HepG2 (cell line): ENCODE measurements around the gene GARIN5A. TPM values are rescaled to one million over a fixed set of nuclear protein-coding genes. Genes with fewer than 3 reads are reported as not detected.

ENCODE experiments used
- ATAC-seq: fragments of 200-7000 bp; cut with Tn5 transposase; 3 replicates; pipeline ENCODE4 v1.9.1; 2020; ENCODE audit warnings: mild to moderate bottlenecking, moderate library complexity
- BruUV-seq: library from RNA; stranded (reverse); fragments of 400-500 nt; replicated peaks from 2 replicates; lab custom pipeline; 2021; lab: Mats Ljungman, UMichigan
- CTCF ChIA-PET: fragments of 300-600 bp; formaldehyde crosslinking; extraction: SDS; loops from one replicate; lab custom pipeline; 2021; ENCODE audit warnings: low total read pairs, inconsistent platforms, low intra/inter-chr PET ratio; lab: Yijun Ruan, JAX
- POLR2A ChIA-PET: fragments of 350-600 bp; sonication (Branson Sonifier 250); formaldehyde crosslinking; loops from one replicate; lab custom pipeline; 2020; ENCODE audit warnings: antibody characterized with exemption, inconsistent platforms; lab: Yijun Ruan, JAX
- DNase-seq: peaks from one replicate; pipeline ENCODE4 v3.0.0-alpha.2; 2015; ENCODE audit warnings: low spot score
- FAIRE-seq: peaks from 3 replicates; lab custom pipeline; 2011; peaks lifted over from hg19 to GRCh38; lab: Jason Lieb, UNC
- H2AFZ ChIP-seq: one replicate; pipeline ENCODE4 v1.6.1; 2011; ENCODE audit warnings: low read length, inconsistent platforms
- H3K27ac ChIP-seq: fragments of 300-600 bp; 3 replicates; pipeline ENCODE4 v1.8.0; 2011; ENCODE audit warnings: mixed run types, mild to moderate bottlenecking, mixed read lengths, low read length, inconsistent platforms; ENCODE audit not compliant: insufficient read depth; ENCODE audit errors: extremely low read length
- H3K27me3 ChIP-seq, 2 experiments: fragments of 200-600 bp in 1 of 2; 2 replicates in 1 of 2; 3 replicates in 1 of 2; pipeline versions ENCODE4 v1.6.0 to v1.8.0; 2011; ENCODE audit warnings: low read length in 2 of 2, mild to moderate bottlenecking in 2 of 2, moderate library complexity in 2 of 2, inconsistent platforms in 1 of 2; ENCODE audit not compliant: insufficient read depth in 2 of 2, control insufficient read depth in 1 of 2
- H3K36me3 ChIP-seq, 2 experiments: fragments of 200-600 bp in 1 of 2; replicated peaks in 1 of 2; 2 replicates in 1 of 2; 3 replicates in 1 of 2; pipeline versions ENCODE4 v1.5.1 to v1.8.0; 2011; ENCODE audit warnings: low read length in 2 of 2, inconsistent platforms in 1 of 2; ENCODE audit not compliant: insufficient read depth in 2 of 2, control insufficient read depth in 1 of 2
- H3K4me1 ChIP-seq: 2 replicates; pipeline ENCODE4 v1.5.1; 2012; ENCODE audit warnings: low read length, inconsistent platforms; ENCODE audit not compliant: insufficient read depth
- H3K4me2 ChIP-seq: 2 replicates; pipeline ENCODE4 v1.6.0; 2011; ENCODE audit warnings: low read depth, low read length, inconsistent platforms
- H3K4me3 ChIP-seq, 3 experiments: fragments of 200-600 bp in 1 of 3; sonication (generic), shearing (Covaris generic) in 1 of 3; replicated peaks in 1 of 3; 2 replicates each; pipeline ENCODE4 v1.5.1; 2011 to 2016; ENCODE audit warnings: low read length in 3 of 3, inconsistent platforms in 2 of 3, low read depth in 2 of 3, mild to moderate bottlenecking in 2 of 3, control low read depth in 1 of 3, mixed read lengths in 1 of 3; ENCODE audit not compliant: insufficient read depth in 1 of 3
- H3K79me2 ChIP-seq: one replicate; pipeline ENCODE4 v1.6.1; 2011; ENCODE audit warnings: low read length, inconsistent platforms; ENCODE audit not compliant: insufficient read depth
- H3K9ac ChIP-seq: 2 replicates; pipeline ENCODE4 v1.6.0; 2011; ENCODE audit warnings: mild to moderate bottlenecking, low read depth, low read length, inconsistent platforms; ENCODE audit not compliant: insufficient read depth
- H3K9me3 ChIP-seq: 2 replicates; pipeline ENCODE4 v1.5.1; 2012; ENCODE audit warnings: mild to moderate bottlenecking, low read length
- H4K20me1 ChIP-seq: 2 replicates; pipeline ENCODE4 v1.6.0; 2011; ENCODE audit warnings: inconsistent platforms, mild to moderate bottlenecking, low read length, moderate library complexity; ENCODE audit not compliant: insufficient read depth
- PAX8 ChIP-seq: sonication (generic); formaldehyde crosslinking; IDR thresholded peaks from 2 replicates; pipeline ENCODE4 v1.8.0; 2022; ENCODE audit warnings: mild to moderate bottlenecking, missing genetic modification reagents, borderline replicate concordance
- WGBS: methylation state at CpG from one replicate; pipeline ENCODE4 v1.1.6; 2017; ENCODE audit warnings: low lambda C conversion rate; 5-methylcytosine and 5-hydroxymethylcytosine counted together
- in situ Hi-C: cut with HindIII; loops from 2 replicates; pipeline ENCODE4 v1.10.0; 2017; ENCODE audit warnings: low pct_unique_long_range_greater_than_20kb; ENCODE audit not compliant: extremely low pct_ligation_motif_present
- intact Hi-C: fragments of 100-400 bp; cut with micrococcal nuclease; formaldehyde crosslinking; loops from one replicate; pipeline ENCODE4 v1.10.0; 2022; ENCODE audit not compliant: unreplicated experiment
- polyA plus RNA-seq, 8 experiments: library from polyadenylated mRNA; depleted of rRNA in 3 of 8; stranded (reverse) in 7 of 8; unstranded in 1 of 8; fragments of >200 nt; fragmentation: Illumina TruSeq in 4 of 8; extraction: Trizol in 4 of 8; gene quantifications; 2 replicates each; pipeline versions ENCODE4 v1.2.1 to v1.2.3, GENCODE V29; 2011 to 2016; ENCODE audit warnings: low read depth in 4 of 8, missing spikeins in 1 of 8, mixed read lengths in 1 of 8; ENCODE audit not compliant: insufficient read depth in 1 of 8
- total RNA-seq, 5 experiments: library from RNA; depleted of rRNA; stranded (reverse); fragments of >200 nt; fragmentation: Illumina TruSeq; extraction: Trizol; gene quantifications; 2 replicates each; pipeline ENCODE4 v1.2.3, GENCODE V29; 2016; ENCODE audit warnings: low read depth in 1 of 5
- TF ChIP-seq, protein P1 (sequence below): sonication (generic); formaldehyde crosslinking; IDR thresholded peaks from 2 replicates; pipeline ENCODE4 v1.4.0; 2020; ENCODE audit warnings: mild to moderate bottlenecking, low read depth, missing genetic modification reagents
- TF ChIP-seq, protein P2 (sequence below): sonication (generic); formaldehyde crosslinking; IDR thresholded peaks from 2 replicates; pipeline ENCODE4 v1.8.0; 2022; ENCODE audit warnings: mild to moderate bottlenecking, missing genetic modification reagents
- TF ChIP-seq, protein P3 (sequence below): sonication (generic); formaldehyde crosslinking; IDR thresholded peaks from 2 replicates; pipeline ENCODE4 v1.4.0; 2020; ENCODE audit warnings: missing genetic modification reagents

The GARIN5A gene
- total and polyA plus RNA-seq, 2 of the 13 experiments (the other 11 are each of a cell fraction or from before 2014, with no cell fraction given): not detected

- 33% methylated on average over 11 of the region's 11 CpGs for WGBS
- Histone ChIP-seq H3K36me3 (no peaks in the 10 kb centered on the region), H3K27ac (no peak overlapping the region), H3K4me2 (no peak overlapping the region), H4K20me1 (no peaks in the 10 kb centered on the region), H3K4me1 (peaks cover 11% of the 10 kb centered on the region), H3K79me2 (no peaks in the 10 kb centered on the region), H2AFZ (no peak overlapping the region), H3K27me3 (peaks cover 3 to 8% of the 10 kb centered on the region in 2 experiments; a peak in 3 of 5 replicates), H3K4me3 (no peak overlapping the region), H3K9me3 (no peaks in the 10 kb centered on the region), H3K9ac (no peak overlapping the region)
- BruUV-seq: no TSS peak
- ChIA-PET POLR2A (no interaction called here), CTCF (no interaction called here)
- ATAC-seq: no peak
- FAIRE-seq: no peak
- in situ Hi-C loops (no loop called here), intact Hi-C loops (no loop called here)
- TF ChIP-seq, protein P1, sequence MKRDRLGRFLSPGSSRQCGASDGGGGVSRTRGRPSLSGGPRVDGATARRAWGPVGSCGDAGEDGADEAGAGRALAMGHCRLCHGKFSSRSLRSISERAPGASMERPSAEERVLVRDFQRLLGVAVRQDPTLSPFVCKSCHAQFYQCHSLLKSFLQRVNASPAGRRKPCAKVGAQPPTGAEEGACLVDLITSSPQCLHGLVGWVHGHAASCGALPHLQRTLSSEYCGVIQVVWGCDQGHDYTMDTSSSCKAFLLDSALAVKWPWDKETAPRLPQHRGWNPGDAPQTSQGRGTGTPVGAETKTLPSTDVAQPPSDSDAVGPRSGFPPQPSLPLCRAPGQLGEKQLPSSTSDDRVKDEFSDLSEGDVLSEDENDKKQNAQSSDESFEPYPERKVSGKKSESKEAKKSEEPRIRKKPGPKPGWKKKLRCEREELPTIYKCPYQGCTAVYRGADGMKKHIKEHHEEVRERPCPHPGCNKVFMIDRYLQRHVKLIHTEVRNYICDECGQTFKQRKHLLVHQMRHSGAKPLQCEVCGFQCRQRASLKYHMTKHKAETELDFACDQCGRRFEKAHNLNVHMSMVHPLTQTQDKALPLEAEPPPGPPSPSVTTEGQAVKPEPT (CRISPR knock-in tag): no peak
- TF ChIP-seq, protein P2, sequence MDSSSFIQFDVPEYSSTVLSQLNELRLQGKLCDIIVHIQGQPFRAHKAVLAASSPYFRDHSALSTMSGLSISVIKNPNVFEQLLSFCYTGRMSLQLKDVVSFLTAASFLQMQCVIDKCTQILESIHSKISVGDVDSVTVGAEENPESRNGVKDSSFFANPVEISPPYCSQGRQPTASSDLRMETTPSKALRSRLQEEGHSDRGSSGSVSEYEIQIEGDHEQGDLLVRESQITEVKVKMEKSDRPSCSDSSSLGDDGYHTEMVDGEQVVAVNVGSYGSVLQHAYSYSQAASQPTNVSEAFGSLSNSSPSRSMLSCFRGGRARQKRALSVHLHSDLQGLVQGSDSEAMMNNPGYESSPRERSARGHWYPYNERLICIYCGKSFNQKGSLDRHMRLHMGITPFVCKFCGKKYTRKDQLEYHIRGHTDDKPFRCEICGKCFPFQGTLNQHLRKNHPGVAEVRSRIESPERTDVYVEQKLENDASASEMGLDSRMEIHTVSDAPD (CRISPR knock-in tag): no peak
- TF ChIP-seq PAX8: no peak
- TF ChIP-seq, protein P3, sequence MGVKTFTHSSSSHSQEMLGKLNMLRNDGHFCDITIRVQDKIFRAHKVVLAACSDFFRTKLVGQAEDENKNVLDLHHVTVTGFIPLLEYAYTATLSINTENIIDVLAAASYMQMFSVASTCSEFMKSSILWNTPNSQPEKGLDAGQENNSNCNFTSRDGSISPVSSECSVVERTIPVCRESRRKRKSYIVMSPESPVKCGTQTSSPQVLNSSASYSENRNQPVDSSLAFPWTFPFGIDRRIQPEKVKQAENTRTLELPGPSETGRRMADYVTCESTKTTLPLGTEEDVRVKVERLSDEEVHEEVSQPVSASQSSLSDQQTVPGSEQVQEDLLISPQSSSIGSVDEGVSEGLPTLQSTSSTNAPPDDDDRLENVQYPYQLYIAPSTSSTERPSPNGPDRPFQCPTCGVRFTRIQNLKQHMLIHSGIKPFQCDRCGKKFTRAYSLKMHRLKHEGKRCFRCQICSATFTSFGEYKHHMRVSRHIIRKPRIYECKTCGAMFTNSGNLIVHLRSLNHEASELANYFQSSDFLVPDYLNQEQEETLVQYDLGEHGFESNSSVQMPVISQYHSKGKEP (CRISPR knock-in tag): no peak
- no peak for DNase-seq
Observed at GRCh38 chr19:50498219-50499056, 21.8 kb upstream of the GARIN5A start.
